Fibroblast of lung (primary cell): ENCODE data around the gene OR13C8. TPM values are rescaled to one million over a fixed set of nuclear protein-coding genes. Genes with fewer than 3 reads are reported as not detected.
"Not testable (repeated sequence)": the region's sequence is repeated elsewhere in the genome, so short reads cannot be mapped to it uniquely, and the experiment has no call there.

Source experiments
- DNase-seq, 2 donors: peaks; one replicate each; pipeline versions ENCODE4 v3.0.0 to v3.0.0-alpha.2; 2010; ENCODE audit warnings: low read depth in 2 of 2
- H2AFZ ChIP-seq: 2 replicates; pipeline ENCODE4 v1.5.1; 2012; ENCODE audit warnings: low read length, control low read depth, inconsistent platforms
- H3K27ac ChIP-seq: 2 replicates; pipeline ENCODE4 v1.5.1; 2011; ENCODE audit warnings: low read length, control low read depth; ENCODE audit not compliant: insufficient read depth
- H3K27me3 ChIP-seq: 2 replicates; pipeline ENCODE4 v1.5.1; 2011; ENCODE audit warnings: mild to moderate bottlenecking, low read length; ENCODE audit not compliant: control insufficient read depth, insufficient read depth
- H3K36me3 ChIP-seq: 2 replicates; pipeline ENCODE4 v1.5.1; 2011; ENCODE audit warnings: low read length; ENCODE audit not compliant: control insufficient read depth, insufficient read depth
- H3K4me1 ChIP-seq: 2 replicates; pipeline ENCODE4 v1.5.1; 2011; ENCODE audit warnings: low read length; ENCODE audit not compliant: control insufficient read depth, insufficient read depth; ENCODE audit errors: extremely low read depth
- H3K4me2 ChIP-seq: 2 replicates; pipeline ENCODE4 v1.5.1; 2011; ENCODE audit warnings: low read length, control low read depth; ENCODE audit not compliant: insufficient read depth; ENCODE audit errors: extremely low read depth
- H3K4me3 ChIP-seq, 4 experiments: fragments of 200-600 bp in 1 of 4; sonication (generic) in 1 of 4; replicated peaks in 1 of 4; 2 replicates each; pipeline ENCODE4 v1.5.1; 2011 to 2016; ENCODE audit warnings: low read length in 4 of 4, low read depth in 3 of 4, mild to moderate bottlenecking in 3 of 4, control low read depth in 2 of 4, inconsistent platforms in 1 of 4, mixed read lengths in 1 of 4; ENCODE audit not compliant: insufficient read depth in 1 of 4; ENCODE audit errors: control extremely low read depth in 1 of 4
- H3K79me2 ChIP-seq: 2 replicates; pipeline ENCODE4 v1.5.1; 2012; ENCODE audit warnings: mild to moderate bottlenecking, low read length, inconsistent platforms; ENCODE audit not compliant: control insufficient read depth, insufficient read depth
- H3K9ac ChIP-seq: 2 replicates; pipeline ENCODE4 v1.5.1; 2011; ENCODE audit warnings: mild to moderate bottlenecking, low read length, control low read depth; ENCODE audit not compliant: insufficient read depth
- H3K9me3 ChIP-seq: 2 replicates; pipeline ENCODE4 v1.5.1; 2012; ENCODE audit warnings: low read depth, low read length; ENCODE audit not compliant: control insufficient read depth, insufficient read depth
- H4K20me1 ChIP-seq: 2 replicates; pipeline ENCODE4 v1.5.1; 2011; ENCODE audit warnings: low read length; ENCODE audit not compliant: control insufficient read depth, insufficient read depth; ENCODE audit errors: extremely low read depth
- EZH2 ChIP-seq: IDR thresholded peaks from 2 replicates; pipeline ENCODE4 v1.5.1; 2012; ENCODE audit warnings: low read length, control low read depth, mild to moderate bottlenecking; ENCODE audit errors: missing control alignments
- polyA plus RNA-seq, 2 donors: library from polyadenylated mRNA; depleted of rRNA in 1 of 2; stranded (reverse) in 1 of 2; unstranded in 1 of 2; fragments of >200 nt; gene quantifications; 2 replicates each; pipeline ENCODE4 v1.2.1, GENCODE V29; 2011 to 2012; ENCODE audit warnings: missing spikeins in 1 of 2
- total RNA-seq: library from RNA; depleted of rRNA; stranded (reverse); fragments of >200 nt; gene quantifications from 2 replicates; pipeline ENCODE4 v1.2.1, GENCODE V29; 2014
- TF ChIP-seq, protein P1 (sequence below), 2 donors: IDR thresholded peaks in 1 of 2; conservative IDR thresholded peaks in 1 of 2; 1 replicate in 1 of 2; 2 replicates in 1 of 2; pipeline ENCODE4 v1.5.1; 2011 to 2012; ENCODE audit warnings: low read length in 2 of 2, control low read depth in 1 of 2, inconsistent platforms in 1 of 2, low read depth in 1 of 2, mild to moderate bottlenecking in 1 of 2

OR13C8 gene
- total and polyA plus RNA-seq, 2 donors (not counting 1 experiment from before 2014, with no cell fraction given) = not detected

DNA sequence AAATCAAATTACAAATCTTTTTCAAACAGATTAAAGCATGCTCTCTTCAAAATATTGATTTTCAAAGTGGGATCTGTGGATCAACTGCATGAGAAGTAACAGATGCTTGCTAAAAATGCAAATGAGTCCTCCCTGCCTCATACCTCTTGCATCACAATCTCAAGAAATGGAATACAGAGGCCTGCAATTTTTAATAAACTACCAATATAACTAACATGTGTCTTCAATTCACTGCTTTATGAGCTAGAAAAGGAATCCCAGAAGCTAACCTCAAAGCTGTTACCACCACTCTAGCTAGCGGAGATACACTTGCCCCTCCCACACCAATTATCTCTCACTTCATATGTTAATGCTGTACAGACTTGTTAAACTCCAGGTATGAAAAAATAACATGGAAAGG lies 20.7 kb downstream of the OR13C8 start:
- Histone ChIP-seq H3K36me3 (no peaks in the 10 kb centered on the region), H3K9me3 (no peaks in the 10 kb centered on the region), H3K27ac (no peak overlapping the region), H3K27me3 (no peaks in the 10 kb centered on the region), H3K4me2 (no peak overlapping the region), H3K79me2 (no peaks in the 10 kb centered on the region), H3K4me1 (no peaks in the 10 kb centered on the region), H3K9ac (no peak overlapping the region), H2AFZ (no peak overlapping the region), H4K20me1 (no peaks in the 10 kb centered on the region), H3K4me3 (no peak overlapping the region)
- no peak for TF ChIP-seq EZH2
- TF ChIP-seq, protein P1, sequence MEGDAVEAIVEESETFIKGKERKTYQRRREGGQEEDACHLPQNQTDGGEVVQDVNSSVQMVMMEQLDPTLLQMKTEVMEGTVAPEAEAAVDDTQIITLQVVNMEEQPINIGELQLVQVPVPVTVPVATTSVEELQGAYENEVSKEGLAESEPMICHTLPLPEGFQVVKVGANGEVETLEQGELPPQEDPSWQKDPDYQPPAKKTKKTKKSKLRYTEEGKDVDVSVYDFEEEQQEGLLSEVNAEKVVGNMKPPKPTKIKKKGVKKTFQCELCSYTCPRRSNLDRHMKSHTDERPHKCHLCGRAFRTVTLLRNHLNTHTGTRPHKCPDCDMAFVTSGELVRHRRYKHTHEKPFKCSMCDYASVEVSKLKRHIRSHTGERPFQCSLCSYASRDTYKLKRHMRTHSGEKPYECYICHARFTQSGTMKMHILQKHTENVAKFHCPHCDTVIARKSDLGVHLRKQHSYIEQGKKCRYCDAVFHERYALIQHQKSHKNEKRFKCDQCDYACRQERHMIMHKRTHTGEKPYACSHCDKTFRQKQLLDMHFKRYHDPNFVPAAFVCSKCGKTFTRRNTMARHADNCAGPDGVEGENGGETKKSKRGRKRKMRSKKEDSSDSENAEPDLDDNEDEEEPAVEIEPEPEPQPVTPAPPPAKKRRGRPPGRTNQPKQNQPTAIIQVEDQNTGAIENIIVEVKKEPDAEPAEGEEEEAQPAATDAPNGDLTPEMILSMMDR (conservative IDR thresholded peaks at IDR 0.05 in 1 of 2, IDR thresholded peaks at IDR 0.05 in 1 of 2; ENCODE audit: low read depth in 1 of 2, low read length in 2 of 2) = no peak
- no peak for DNase-seq

DNA sequence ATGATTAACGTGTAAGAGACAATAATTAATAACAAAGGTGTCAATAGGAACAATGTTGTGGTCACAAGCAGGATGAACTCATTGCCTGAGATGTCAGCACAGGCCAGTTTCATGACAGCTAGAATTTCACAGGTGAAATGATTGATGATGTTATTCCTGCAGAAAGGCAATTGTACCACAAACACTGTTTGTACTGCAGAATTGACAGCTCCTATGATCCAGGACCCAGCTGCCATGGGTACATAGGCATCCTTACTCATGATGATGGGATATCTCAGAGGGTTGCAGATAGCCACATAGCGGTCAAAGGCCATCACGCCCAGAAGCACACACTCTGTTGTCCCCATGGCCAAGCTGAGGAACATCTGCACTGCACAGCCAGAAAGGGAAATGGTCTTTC lies 29.8 kb downstream of the OR13C8 start:
- H3K27ac ChIP-seq, H4K20me1 ChIP-seq, H3K4me3 ChIP-seq, DNase-seq, H3K9ac ChIP-seq, H3K4me1 ChIP-seq, H2AFZ ChIP-seq, H3K36me3 ChIP-seq, H3K27me3 ChIP-seq, H3K4me2 ChIP-seq, H3K9me3 ChIP-seq, H3K79me2 ChIP-seq: not testable (repeated sequence)

DNA sequence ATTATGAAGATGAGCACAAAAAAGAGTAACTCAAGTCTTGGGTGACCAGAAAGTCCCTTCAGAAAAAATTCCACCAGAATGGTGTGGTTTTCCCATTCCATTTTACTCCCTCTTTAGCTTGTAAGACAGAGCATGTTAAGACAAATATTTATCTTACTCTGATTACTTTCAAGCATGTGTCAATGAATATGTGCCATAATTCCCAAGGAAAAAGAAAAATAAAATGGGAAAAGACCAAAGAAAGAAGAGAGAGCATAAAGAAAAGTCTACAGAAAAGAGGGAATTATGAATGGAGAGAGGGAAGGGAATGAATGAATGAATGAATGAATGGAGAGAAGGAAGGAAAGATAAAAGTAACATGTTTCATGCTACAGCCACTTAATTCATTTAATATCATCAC lies 30.3 kb downstream of the OR13C8 start, which contains the start of gene OR13C5:
TSS of gene OR13C5 (minus strand) at position 101 of the 400 bp plus-strand sequence. CDS start at position 101, 0 bp downstream.
- H3K9me3 ChIP-seq, H3K4me1 ChIP-seq, H3K4me3 ChIP-seq, H3K9ac ChIP-seq, H3K4me2 ChIP-seq, H4K20me1 ChIP-seq, H3K79me2 ChIP-seq, H2AFZ ChIP-seq, DNase-seq, H3K27me3 ChIP-seq, H3K36me3 ChIP-seq, H3K27ac ChIP-seq: not testable (repeated sequence)

DNA sequence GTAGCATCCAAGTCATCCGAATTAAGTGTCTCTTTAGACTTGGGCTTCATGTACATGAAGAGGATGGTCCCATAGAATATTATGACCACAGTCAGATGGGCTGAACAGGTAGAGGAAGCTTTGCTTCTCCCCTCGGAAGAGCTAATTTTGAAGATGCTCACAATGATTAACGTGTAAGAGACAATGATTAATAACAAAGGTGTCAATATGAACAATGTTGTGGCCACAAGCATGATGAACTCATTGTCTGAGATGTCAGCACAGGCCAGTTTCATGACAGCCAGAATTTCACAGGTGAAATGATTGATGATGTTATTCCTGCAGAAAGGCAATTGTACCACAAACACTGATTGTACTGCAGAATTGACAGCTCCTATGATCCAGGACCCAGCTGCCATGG lies 35.8 kb downstream of the OR13C8 start:
- Histone ChIP-seq H3K9me3 (no peaks in the 10 kb centered on the region), H2AFZ (no peak overlapping the region), H4K20me1 (no peaks in the 10 kb centered on the region), H3K4me2 (no peak overlapping the region), H3K36me3 (no peaks in the 10 kb centered on the region), H3K4me3 (no peak overlapping the region), H3K79me2 (no peaks in the 10 kb centered on the region), H3K27ac (no peak overlapping the region), H3K4me1 (no peaks in the 10 kb centered on the region), H3K9ac (no peak overlapping the region), H3K27me3 (no peaks in the 10 kb centered on the region)
- no peak for DNase-seq
- TF ChIP-seq, protein P1 (conservative IDR thresholded peaks at IDR 0.05 in 1 of 2, IDR thresholded peaks at IDR 0.05 in 1 of 2; ENCODE audit: low read depth in 1 of 2, low read length in 2 of 2) = no peak
- no peak for TF ChIP-seq EZH2

DNA sequence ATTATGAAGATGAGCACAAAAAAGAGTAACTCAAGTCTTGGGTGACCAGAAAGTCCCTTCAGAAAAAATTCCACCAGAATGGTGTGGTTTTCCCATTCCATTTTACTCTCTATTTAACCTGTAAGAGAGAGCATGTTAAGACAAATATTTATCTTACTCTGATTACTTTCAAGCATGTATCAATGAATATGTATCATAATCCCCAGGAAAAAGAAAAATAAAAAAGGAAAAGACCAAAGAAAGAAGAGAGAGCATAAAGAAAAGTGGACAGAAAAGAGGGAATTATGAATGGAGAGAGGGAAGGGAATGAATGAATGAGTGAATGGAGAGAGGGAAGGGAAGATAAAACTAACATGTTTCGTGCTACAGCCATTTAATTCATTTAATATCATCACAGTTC lies 36.6 kb downstream of the OR13C8 start, which contains the start of gene OR13C2:
TSS of gene OR13C2 (minus strand) at position 101 of the 400 bp plus-strand sequence. CDS start at position 101, 0 bp downstream.
- not testable (repeated sequence) for H3K9ac ChIP-seq, H3K36me3 ChIP-seq, H3K4me2 ChIP-seq, H3K27me3 ChIP-seq, H3K4me1 ChIP-seq, H4K20me1 ChIP-seq, H3K27ac ChIP-seq, DNase-seq, H2AFZ ChIP-seq, H3K9me3 ChIP-seq, H3K79me2 ChIP-seq, H3K4me3 ChIP-seq
